Colon (tissue), 2 donors: Measurements from ENCODE around the gene ZBTB40.

Source experiments
- FAIRE-seq: peaks from 2 replicates; lab custom pipeline; 2012; peaks lifted over from hg19 to GRCh38; lab: Jason Lieb, UNC
- donor health status: control.
- donor health status: control.

The ZBTB40 gene

GRCh38 chr1:22507587-22507986, 55.9 kb downstream of the ZBTB40 start:
- no peak for FAIRE-seq

GRCh38 chr1:22508329-22508728, 56.7 kb downstream of the ZBTB40 start:
- FAIRE-seq = no peak

- FAIRE-seq = no peak
These were observed 57.3 kb downstream of the ZBTB40 start for GRCh38 chr1:22508991-22509390.

- no peak for FAIRE-seq
These were observed 58.2 kb downstream of the ZBTB40 start for GRCh38 chr1:22509815-22510214.

- no peak for FAIRE-seq
These were observed 61.2 kb downstream of the ZBTB40 start for GRCh38 chr1:22512873-22513272.

GRCh38 chr1:22516906-22517571, 65.4 kb downstream of the ZBTB40 start:
- FAIRE-seq = no peak

GRCh38 chr1:22517956-22518355, 66.3 kb downstream of the ZBTB40 start:
- no peak for FAIRE-seq

- FAIRE-seq = no peak
These were observed 66.7 kb downstream of the ZBTB40 start for GRCh38 chr1:22518379-22518778.

GRCh38 chr1:22520871-22521270, 69.2 kb downstream of the ZBTB40 start:
- no peak for FAIRE-seq

GRCh38 chr1:22521692-22522091, 70.0 kb downstream of the ZBTB40 start:
- FAIRE-seq = no peak

- FAIRE-seq = no peak
These were observed 70.6 kb downstream of the ZBTB40 start for GRCh38 chr1:22522221-22522743.

GRCh38 chr1:22524481-22524880, 72.8 kb downstream of the ZBTB40 start:
- no peak for FAIRE-seq

GRCh38 chr1:22525211-22525610, 73.6 kb downstream of the ZBTB40 start:
- FAIRE-seq = no peak

- FAIRE-seq = no peak
These were observed 74.0 kb downstream of the ZBTB40 start for GRCh38 chr1:22525646-22526045.

- no peak for FAIRE-seq
These were observed 74.4 kb downstream of the ZBTB40 start for GRCh38 chr1:22526098-22526497.

GRCh38 chr1:22526677-22527076, 75.0 kb downstream of the ZBTB40 start:
- no peak for FAIRE-seq

- no peak for FAIRE-seq
These were observed 75.5 kb downstream of the ZBTB40 start for GRCh38 chr1:22527122-22527521.

- FAIRE-seq = no peak
These were observed 76.1 kb downstream of the ZBTB40 start for GRCh38 chr1:22527555-22528296.

GRCh38 chr1:22528451-22528850, 76.8 kb downstream of the ZBTB40 start:
- FAIRE-seq = no peak

- no peak for FAIRE-seq
These were observed 78.4 kb downstream of the ZBTB40 start for GRCh38 chr1:22529901-22530621.

GRCh38 chr1:22530715-22531114, 79.1 kb downstream of the ZBTB40 start:
- FAIRE-seq = no peak

GRCh38 chr1:22531251-22531650, 79.6 kb downstream of the ZBTB40 start:
- FAIRE-seq = no peak
